BE2C (cell line): ENCODE measurements around the gene SSRP1.

Experiments
- DNase-seq: peaks from one replicate; pipeline ENCODE4 v3.0.0-alpha.2; 2020
- H3K27me3 ChIP-seq: fragments of 250-450 bp; sonication (Bioruptor Pico); 2 replicates; pipeline ENCODE4 v1.5.1; 2020; ENCODE audit warnings: mild to moderate bottlenecking
- H3K36me3 ChIP-seq: fragments of 250-450 bp; sonication (Bioruptor Pico); 2 replicates; pipeline ENCODE4 v1.5.1; 2020; ENCODE audit warnings: mild to moderate bottlenecking
- H3K4me1 ChIP-seq: fragments of 250-450 bp; sonication (Bioruptor Pico); 2 replicates; pipeline ENCODE4 v1.5.1; 2020
- H3K4me3 ChIP-seq: 2 replicates; pipeline ENCODE4 v1.5.1; 2011; ENCODE audit warnings: low read depth, low read length
- H3K9me3 ChIP-seq: fragments of 250-450 bp; sonication (Bioruptor Pico); 2 replicates; pipeline ENCODE4 v1.5.1; 2020
- CTCF ChIP-seq: IDR thresholded peaks from 2 replicates; pipeline ENCODE4 v1.5.1; 2012; ENCODE audit warnings: mild to moderate bottlenecking, low read depth, low read length

Gene SSRP1

DNA sequence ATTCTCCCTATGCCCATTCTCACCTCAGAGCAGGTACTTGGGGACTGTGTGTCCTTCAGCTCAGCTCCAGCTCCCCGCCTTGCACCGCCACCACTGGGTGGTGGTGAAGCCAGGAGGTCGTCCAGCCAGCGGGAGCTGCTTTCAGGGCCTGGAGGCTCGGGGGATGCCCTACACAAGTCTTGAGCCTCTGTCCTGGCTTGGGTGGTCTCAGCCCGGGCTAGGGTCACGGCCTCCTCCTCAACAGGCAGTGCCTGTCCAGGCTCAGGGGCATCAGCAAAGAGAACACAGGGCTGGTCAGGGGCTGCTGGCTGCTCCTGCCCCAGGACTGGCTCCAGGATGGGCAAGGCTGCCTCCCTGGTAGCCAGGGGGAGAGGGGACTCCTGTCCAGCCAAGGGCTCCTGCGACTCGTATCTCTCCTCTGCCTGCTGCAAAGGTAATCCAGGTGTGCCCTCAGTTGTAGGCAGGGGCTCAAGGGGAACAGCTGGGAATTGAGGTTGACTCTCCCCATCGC is 23.1 kb downstream of the SSRP1 start:
- Histone ChIP-seq H3K27me3 (no peaks in the 10 kb centered on the region), H3K4me3 (no peak overlapping the region), H3K36me3 (peaks cover 40% of the 10 kb centered on the region), H3K4me1 (no peaks in the 10 kb centered on the region), H3K9me3 (no peaks in the 10 kb centered on the region)
- TF ChIP-seq CTCF = no peak
- no peak for DNase-seq

DNA sequence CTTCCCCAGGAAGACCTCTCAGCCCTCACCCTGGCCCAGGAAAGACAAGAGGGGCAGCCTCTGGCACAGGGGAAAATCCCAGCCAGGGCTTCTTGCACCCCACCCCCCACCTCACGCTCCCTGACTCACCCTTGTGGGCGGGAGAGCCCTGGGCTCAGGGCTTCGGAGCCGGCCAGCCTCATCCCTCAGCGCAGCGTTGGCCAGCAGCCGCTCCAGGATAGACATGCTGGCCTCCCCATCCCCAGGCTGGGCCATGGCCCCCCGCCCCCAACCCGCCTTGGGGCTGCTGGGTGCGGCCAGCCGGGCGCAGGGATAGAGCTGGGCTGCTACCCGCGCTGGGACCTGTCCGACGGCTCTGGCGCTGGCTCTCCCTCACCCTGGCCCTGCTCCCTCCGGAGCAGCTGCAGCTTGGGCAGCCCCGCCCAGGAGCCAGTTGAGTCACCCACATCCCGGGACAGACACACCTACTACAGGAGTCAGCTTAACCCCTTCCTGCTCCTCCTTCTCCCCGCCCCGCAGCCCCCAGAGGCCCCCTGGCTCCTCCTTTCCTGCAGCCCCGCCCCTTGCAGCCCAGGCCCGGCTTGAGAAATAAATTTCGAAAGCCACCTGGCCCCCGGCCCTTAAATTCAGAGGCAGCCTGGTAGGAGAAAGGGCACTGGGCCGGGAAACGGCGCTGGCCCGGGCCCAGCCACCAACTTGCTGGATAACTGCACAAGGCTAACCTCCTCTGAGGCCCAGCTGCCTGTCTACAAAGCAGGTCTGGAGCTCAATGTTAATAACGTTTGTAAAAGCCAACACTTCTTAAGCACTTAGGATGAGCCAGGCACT is 24.4 kb downstream of the SSRP1 start:
- no peaks in the 10 kb centered on the region for H3K4me1 ChIP-seq
- no peak for TF ChIP-seq CTCF
- peaks cover 29% of the 10 kb centered on the region for H3K36me3 ChIP-seq
- H3K9me3 ChIP-seq = no peaks in the 10 kb centered on the region
- no peaks in the 10 kb centered on the region for H3K27me3 ChIP-seq
- H3K4me3 ChIP-seq = peak overlapping the region; percentile 44
- peak; percentile 88 for DNase-seq

DNA sequence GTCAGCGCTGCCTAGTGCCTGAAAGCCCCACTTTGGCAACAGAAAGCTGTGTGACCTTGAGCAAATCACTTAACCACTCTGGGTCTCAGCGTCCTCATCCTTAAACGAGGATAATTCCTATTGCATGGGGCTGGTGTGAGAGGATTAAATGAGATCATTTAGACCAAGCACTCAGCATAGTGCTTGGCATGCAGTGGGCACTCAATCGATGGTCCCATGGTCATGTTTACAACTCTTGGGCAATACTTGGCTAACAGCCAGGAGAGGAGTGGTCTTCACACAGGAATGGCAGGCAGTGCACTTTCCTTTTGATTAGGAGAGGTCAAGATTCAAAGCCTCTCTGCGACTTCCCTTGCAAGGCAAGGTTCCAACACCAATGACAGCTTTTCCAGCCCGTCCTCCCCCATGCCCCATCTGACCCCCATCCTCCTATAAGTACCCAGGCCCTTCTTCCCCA is 25.0 kb downstream of the SSRP1 start:
- Histone ChIP-seq H3K9me3 (no peaks in the 10 kb centered on the region), H3K4me3 (peak overlapping the region; percentile 44), H3K4me1 (no peaks in the 10 kb centered on the region), H3K36me3 (peaks cover 28% of the 10 kb centered on the region), H3K27me3 (no peaks in the 10 kb centered on the region)
- DNase-seq = no peak
- TF ChIP-seq CTCF = no peak

DNA sequence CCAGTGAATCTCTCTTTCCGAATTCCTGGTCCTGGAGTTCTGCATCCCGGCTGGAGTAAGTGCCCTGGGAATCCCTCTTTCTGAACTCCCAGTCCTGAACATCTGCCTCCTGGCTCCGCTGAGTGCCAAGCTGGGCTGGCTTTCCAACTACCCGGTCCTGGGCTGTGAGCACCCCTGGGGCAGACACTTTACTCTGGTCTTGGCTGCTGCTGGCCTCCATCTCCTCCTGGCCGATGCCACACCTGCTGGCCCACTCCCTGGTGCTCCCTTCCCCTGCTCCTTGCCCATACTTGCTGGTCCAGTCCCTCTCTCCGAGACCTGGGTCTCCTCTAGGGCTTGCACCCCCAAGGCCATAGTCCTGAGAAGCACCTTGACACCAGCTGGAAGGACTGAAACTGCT is 25.6 kb downstream of the SSRP1 start:
- no peaks in the 10 kb centered on the region for H3K9me3 ChIP-seq
- TF ChIP-seq CTCF = no peak
- no peak for DNase-seq
- no peaks in the 10 kb centered on the region for H3K4me1 ChIP-seq
- H3K27me3 ChIP-seq = no peaks in the 10 kb centered on the region
- no peak overlapping the region for H3K4me3 ChIP-seq
- peaks cover 27% of the 10 kb centered on the region for H3K36me3 ChIP-seq

- no peak for DNase-seq
- Histone ChIP-seq H3K36me3 (peaks cover 23% of the 10 kb centered on the region), H3K27me3 (no peaks in the 10 kb centered on the region), H3K4me1 (no peaks in the 10 kb centered on the region), H3K4me3 (no peak overlapping the region), H3K9me3 (no peaks in the 10 kb centered on the region)
- no peak for TF ChIP-seq CTCF
These were observed 26.3 kb downstream of the SSRP1 start for GRCh38 chr11:57309106-57310059.
